ENCODE measurements around the gene ERP27. TPM values are rescaled to one million over a fixed set of nuclear protein-coding genes. Genes with fewer than 3 reads are reported as not detected.

The ERP27 gene
- total RNA-seq, 1 donor from 2014 or later = not detected

DNA sequence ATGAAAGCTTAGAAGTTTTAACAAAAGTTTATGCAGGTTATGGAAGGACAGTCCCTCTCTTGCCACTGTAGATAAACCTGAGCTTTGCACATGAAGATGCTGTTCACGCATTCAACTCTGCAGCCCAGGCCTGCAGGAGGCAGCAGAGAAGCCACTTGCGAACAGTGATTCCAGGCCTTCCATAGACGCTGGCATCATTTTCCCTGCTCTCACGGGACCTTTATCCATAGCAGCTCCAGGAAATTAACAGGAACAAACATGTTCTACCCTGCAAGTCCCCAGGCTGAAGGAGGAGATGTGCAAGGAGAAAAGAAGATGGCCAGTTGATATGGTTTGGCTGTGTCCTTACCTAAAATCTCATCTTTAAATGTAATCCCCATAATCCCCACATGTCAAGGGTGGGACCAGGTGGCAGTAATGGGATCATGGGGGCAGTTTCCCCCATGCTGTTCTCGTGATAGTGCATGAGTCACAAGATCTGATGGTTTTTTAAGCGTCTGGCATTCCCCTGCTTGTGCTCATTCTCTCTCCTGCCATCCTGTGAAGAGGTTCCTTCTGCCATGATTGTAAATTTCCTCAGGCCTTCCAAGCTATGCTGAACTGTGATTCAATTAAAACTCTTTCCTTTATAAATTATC is 2.0 kb downstream of the ERP27 start:
- no peak for DNase-seq (ENCODE audit: low spot score in 2 of 2)
- Histone ChIP-seq H3K27ac (no peak overlapping the region), H3K4me1 (peaks cover 0 to 2% of the 10 kb centered on the region in 2 donors), H3K4me3 (no peak overlapping the region), H3K9me3 (peaks cover 0 to 2% of the 10 kb centered on the region in 2 donors), H3K27me3 (no peaks in the 10 kb centered on the region), H3K36me3 (no peaks in the 10 kb centered on the region)
- intact Hi-C loops (cut with DNase I) = no loop called here
- TF ChIP-seq CTCF (IDR thresholded peaks at IDR 0.05) = peak in 1 of 3 experiments; percentile 8

DNA sequence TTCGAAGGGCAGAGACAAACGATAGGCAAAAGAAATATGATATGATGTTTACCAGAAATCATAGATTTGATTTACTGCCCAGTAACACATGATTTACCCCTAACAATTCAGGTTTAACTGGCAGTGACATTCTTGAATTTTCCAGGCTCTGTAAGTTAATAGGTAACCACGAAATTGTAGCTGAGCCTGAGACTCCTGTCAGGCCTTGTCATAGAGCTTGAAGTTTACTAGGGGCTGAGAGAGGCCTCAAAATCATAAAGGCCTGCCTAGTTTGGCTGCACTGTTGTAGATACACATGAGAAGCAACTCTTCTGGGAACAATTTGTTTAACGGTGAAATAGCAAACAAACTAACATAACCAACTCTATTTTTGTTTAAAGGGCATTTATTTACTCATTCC is 3.3 kb downstream of the ERP27 start:
- no peak for TF ChIP-seq CTCF (IDR thresholded peaks at IDR 0.05)
- H3K4me3 ChIP-seq = no peak overlapping the region
- no peaks in the 10 kb centered on the region for H3K36me3 ChIP-seq
- H3K27ac ChIP-seq = no peak overlapping the region
- intact Hi-C loops (cut with DNase I) = no loop called here
- DNase-seq (ENCODE audit: low spot score in 2 of 2) = no peak
- peaks cover 0 to 11% of the 10 kb centered on the region in 2 donors for H3K4me1 ChIP-seq
- peaks cover 0 to 2% of the 10 kb centered on the region in 2 donors for H3K9me3 ChIP-seq
- H3K27me3 ChIP-seq = no peaks in the 10 kb centered on the region

DNA sequence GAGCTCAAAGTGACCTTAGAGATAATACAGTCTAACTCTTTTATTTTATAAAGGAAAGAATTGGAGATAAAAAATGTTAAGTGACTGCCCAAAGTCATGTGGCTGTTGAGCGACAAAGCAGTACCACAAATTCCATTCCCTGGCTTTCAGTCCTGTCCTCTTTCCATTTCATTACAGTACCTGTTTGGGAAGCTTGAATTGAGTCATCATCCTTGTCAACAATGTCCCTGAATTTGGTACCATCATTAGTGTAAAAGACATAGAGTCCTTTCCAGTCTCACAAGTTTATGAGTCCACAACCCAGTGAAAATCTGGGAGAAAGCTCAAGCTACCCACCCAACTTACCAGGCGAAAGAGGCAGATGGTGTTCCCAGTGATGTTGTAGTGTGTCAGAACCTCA is 3.8 kb downstream of the ERP27 start:
- H3K27me3 ChIP-seq = no peaks in the 10 kb centered on the region
- no peak for TF ChIP-seq CTCF (IDR thresholded peaks at IDR 0.05)
- no peak overlapping the region for H3K27ac ChIP-seq
- DNase-seq (ENCODE audit: low spot score in 2 of 2) = no peak
- no peaks in the 10 kb centered on the region for H3K36me3 ChIP-seq
- H3K4me3 ChIP-seq = no peak overlapping the region
- H3K9me3 ChIP-seq = no peaks in the 10 kb centered on the region
- intact Hi-C loops (cut with DNase I) = no loop called here
- peaks cover 0 to 17% of the 10 kb centered on the region in 2 donors for H3K4me1 ChIP-seq

DNA sequence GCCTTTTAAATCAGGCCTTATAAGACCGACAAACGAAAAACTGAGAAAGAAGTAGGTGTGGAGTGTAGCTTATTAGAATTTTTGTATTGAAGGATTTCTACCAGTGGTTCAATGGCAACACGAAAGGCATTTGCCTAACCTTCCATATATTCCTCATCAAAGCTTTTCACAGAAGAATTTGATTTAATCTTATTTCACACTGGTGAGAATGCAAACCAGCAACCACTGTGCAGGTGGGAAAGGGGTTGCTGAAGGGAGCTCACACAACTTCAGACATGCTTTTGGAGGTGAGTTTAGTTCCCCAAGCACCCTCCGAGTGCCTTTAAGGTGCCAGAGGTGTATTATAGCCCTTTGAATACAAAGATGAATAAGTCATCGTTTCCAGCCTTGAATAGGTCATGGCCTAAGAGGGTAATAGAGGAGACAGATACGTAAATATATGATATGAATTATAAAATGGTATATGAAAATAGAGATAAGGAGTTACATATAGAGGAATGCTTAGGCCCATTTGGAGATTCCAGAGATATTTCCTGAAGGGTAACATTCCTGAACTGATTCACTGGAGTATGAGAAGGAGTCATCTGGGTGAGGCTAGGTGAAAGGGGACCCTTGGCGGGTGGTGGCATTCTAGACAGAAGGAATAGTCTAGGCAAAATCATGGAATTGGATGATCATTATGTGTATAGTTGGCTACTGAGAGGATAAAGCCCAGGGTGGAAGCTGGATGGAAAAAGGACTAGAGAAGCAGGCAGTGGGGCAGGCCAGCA is 6.4 kb downstream of the ERP27 start:
- DNase-seq (ENCODE audit: low spot score in 2 of 2) = no peak
- Histone ChIP-seq H3K9me3 (no peaks in the 10 kb centered on the region), H3K4me3 (no peak overlapping the region), H3K27ac (peak overlapping the region; percentile 48 to 59), H3K4me1 (peaks cover 0 to 25% of the 10 kb centered on the region in 2 donors), H3K36me3 (no peaks in the 10 kb centered on the region), H3K27me3 (no peaks in the 10 kb centered on the region)
- no peak for TF ChIP-seq CTCF (IDR thresholded peaks at IDR 0.05)
- intact Hi-C loops (cut with DNase I) = loop anchor here (2.0 kb wide), 1 partner anchor 63 kb away; no protein-coding TSS in a partner anchor

- H3K36me3 ChIP-seq = no peaks in the 10 kb centered on the region
- DNase-seq (ENCODE audit: low spot score in 2 of 2) = no peak
- intact Hi-C loops (cut with DNase I) = loop anchor here (2.0 kb wide), 1 partner anchor 63 kb away; no protein-coding TSS in a partner anchor
- peak overlapping the region; percentile 48 to 59 for H3K27ac ChIP-seq
- no peaks in the 10 kb centered on the region for H3K9me3 ChIP-seq
- H3K27me3 ChIP-seq = no peaks in the 10 kb centered on the region
- H3K4me1 ChIP-seq = peaks cover 0 to 25% of the 10 kb centered on the region in 2 donors
- H3K4me3 ChIP-seq = no peak overlapping the region
- TF ChIP-seq CTCF (IDR thresholded peaks at IDR 0.05) = no peak
Observed at GRCh38 chr12:14931359-14931758, 7.0 kb downstream of the ERP27 start.

All from ascending aorta (tissue), 2 donors.